ENCODE results near the gene FBXO47.

FBXO47 gene

GRCh38 chr17:38903404-38903803, 63.8 kb downstream of the FBXO47 start:
- DNase-seq (ENCODE audit: low read depth) = no peak

- DNase-seq (ENCODE audit: low read depth) = no peak
These were observed 66.1 kb downstream of the FBXO47 start for GRCh38 chr17:38900978-38901656.

GRCh38 chr17:38899421-38899820, 67.8 kb downstream of the FBXO47 start:
- no peak for DNase-seq (ENCODE audit: low read depth)

- peak; percentile 50 for DNase-seq (ENCODE audit: low read depth)
These were observed 68.3 kb downstream of the FBXO47 start for GRCh38 chr17:38898812-38899348.

- no peak for DNase-seq (ENCODE audit: low read depth)
These were observed 68.9 kb downstream of the FBXO47 start for GRCh38 chr17:38898291-38898679.

GRCh38 chr17:38897671-38898290, 69.4 kb downstream of the FBXO47 start:
- no peak for DNase-seq (ENCODE audit: low read depth)

GRCh38 chr17:38897176-38897575, 70.0 kb downstream of the FBXO47 start:
- no peak for DNase-seq (ENCODE audit: low read depth)

GRCh38 chr17:38896346-38896954, 70.8 kb downstream of the FBXO47 start:
- no peak for DNase-seq (ENCODE audit: low read depth)

- DNase-seq (ENCODE audit: low read depth) = no peak
These were observed 72.9 kb downstream of the FBXO47 start for GRCh38 chr17:38894276-38894675.

GRCh38 chr17:38893607-38894006, 73.6 kb downstream of the FBXO47 start:
- DNase-seq (ENCODE audit: low read depth) = no peak

GRCh38 chr17:38893113-38893512, 74.1 kb downstream of the FBXO47 start:
- DNase-seq (ENCODE audit: low read depth) = no peak

GRCh38 chr17:38892620-38893019, 74.6 kb downstream of the FBXO47 start:
- no peak for DNase-seq (ENCODE audit: low read depth)

GRCh38 chr17:38892083-38892482, 75.1 kb downstream of the FBXO47 start:
- DNase-seq (ENCODE audit: low read depth) = no peak

- no peak for DNase-seq (ENCODE audit: low read depth)
These were observed 75.8 kb downstream of the FBXO47 start for GRCh38 chr17:38891441-38891840.

GRCh38 chr17:38890410-38890746, 76.8 kb downstream of the FBXO47 start:
- DNase-seq (ENCODE audit: low read depth) = no peak

GRCh38 chr17:38889745-38890409, 77.3 kb downstream of the FBXO47 start:
- no peak for DNase-seq (ENCODE audit: low read depth)

GRCh38 chr17:38888842-38889241, 78.4 kb downstream of the FBXO47 start:
- no peak for DNase-seq (ENCODE audit: low read depth)

GRCh38 chr17:38886643-38887010, 80.6 kb downstream of the FBXO47 start:
- no peak for DNase-seq (ENCODE audit: low read depth)

Measured in stimulated activated CD8-positive, alpha-beta memory T cell treated with anti-CD3 and anti-CD28 coated beads, Interleukin-15, amount 100 ng/mL, for 24 hours (primary cell).